SK-N-MC (cell line): Measurements from ENCODE around the gene CDH3.

Source experiments
- DNase-seq: peaks from one replicate; pipeline ENCODE4 v3.0.0-alpha.2; 2011; ENCODE audit warnings: low read depth, low spot score
- H3K27ac ChIP-seq: fragments of 200-600 bp; sonication (generic); 2 replicates; pipeline ENCODE4 v1.5.1; 2016; ENCODE audit warnings: mixed run types
- H3K36me3 ChIP-seq: fragments of 200-600 bp; sonication (generic); 2 replicates; pipeline ENCODE4 v1.6.1; 2017; ENCODE audit warnings: antibody characterized with exemption, low read length, mixed read lengths; ENCODE audit not compliant: insufficient read depth
- H3K4me3 ChIP-seq: fragments of 200-600 bp; sonication (generic); 2 replicates; pipeline ENCODE4 v1.5.1; 2016
- H3K9ac ChIP-seq: fragments of 200-600 bp; sonication (generic); 2 replicates; pipeline ENCODE4 v1.8.0; 2017; ENCODE audit warnings: mixed run types, mixed read lengths; ENCODE audit not compliant: insufficient read length
- H3K9me3 ChIP-seq: fragments of 200-600 bp; sonication (generic); 2 replicates; pipeline ENCODE4 v1.6.1; 2017; ENCODE audit warnings: low read depth, mild to moderate bottlenecking, antibody characterized with exemption, low read length, moderate library complexity, mixed read lengths
- EZH2 ChIP-seq: fragments of 200-600 bp; sonication (generic); IDR thresholded peaks from one replicate; pipeline ENCODE4 v1.6.1; 2017; ENCODE audit warnings: antibody characterized with exemption
- FOXP2 ChIP-seq: optimal IDR thresholded peaks from 2 replicates; pipeline ENCODE3; 2011; ENCODE audit warnings: mild to moderate bottlenecking, moderate library complexity; ENCODE audit not compliant: insufficient read depth; ENCODE audit errors: extremely low read length, control extremely low read depth
- POLR2AphosphoS5 ChIP-seq: IDR thresholded peaks from 2 replicates; pipeline ENCODE4 v1.6.1; 2012; ENCODE audit warnings: mild to moderate bottlenecking, low read depth, low read length, borderline replicate concordance

The CDH3 gene

GRCh38 chr16:68734782-68735181 lies 89.7 kb downstream of the CDH3 start:
- no peak overlapping the region for H3K9ac ChIP-seq

GRCh38 chr16:68736561-68736960 lies 91.5 kb downstream of the CDH3 start:
- Histone ChIP-seq H3K27ac (no peak overlapping the region), H3K9me3 (no peaks in the 10 kb centered on the region), H3K9ac (no peak overlapping the region), H3K36me3 (no peaks in the 10 kb centered on the region), H3K4me3 (no peak overlapping the region)
- DNase-seq, result no peak
- TF ChIP-seq EZH2 (no peak), FOXP2 (no peak), POLR2AphosphoS5 (no peak)

More at GRCh38 chr16:68734782-68735181, 89.7 kb downstream of the CDH3 start:
- no peak overlapping the region for H3K27ac ChIP-seq
- DNase-seq, result no peak
- no peak overlapping the region for H3K4me3 ChIP-seq
- no peaks in the 10 kb centered on the region for H3K36me3 ChIP-seq
- no peaks in the 10 kb centered on the region for H3K9me3 ChIP-seq
- TF ChIP-seq POLR2AphosphoS5 (no peak), FOXP2 (no peak), EZH2 (no peak)

DNA sequence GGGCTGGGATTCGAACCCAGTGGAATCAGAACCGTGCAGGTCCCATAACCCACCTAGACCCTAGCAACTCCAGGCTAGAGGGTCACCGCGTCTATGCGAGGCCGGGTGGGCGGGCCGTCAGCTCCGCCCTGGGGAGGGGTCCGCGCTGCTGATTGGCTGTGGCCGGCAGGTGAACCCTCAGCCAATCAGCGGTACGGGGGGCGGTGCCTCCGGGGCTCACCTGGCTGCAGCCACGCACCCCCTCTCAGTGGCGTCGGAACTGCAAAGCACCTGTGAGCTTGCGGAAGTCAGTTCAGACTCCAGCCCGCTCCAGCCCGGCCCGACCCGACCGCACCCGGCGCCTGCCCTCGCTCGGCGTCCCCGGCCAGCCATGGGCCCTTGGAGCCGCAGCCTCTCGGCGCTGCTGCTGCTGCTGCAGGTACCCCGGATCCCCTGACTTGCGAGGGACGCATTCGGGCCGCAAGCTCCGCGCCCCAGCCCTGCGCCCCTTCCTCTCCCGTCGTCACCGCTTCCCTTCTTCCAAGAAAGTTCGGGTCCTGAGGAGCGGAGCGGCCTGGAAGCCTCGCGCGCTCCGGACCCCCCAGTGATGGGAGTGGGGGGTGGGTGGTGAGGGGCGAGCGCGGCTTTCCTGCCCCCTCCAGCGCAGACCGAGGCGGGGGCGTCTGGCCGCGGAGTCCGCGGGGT lies 92.1 kb downstream of the CDH3 start, which contains the start of gene CDH1:
Gene CDH1, plus strand, starts transcription at position 247 of the 684 bp plus-strand sequence. Its CDS starts 124 bp downstream, at position 371.
- Histone ChIP-seq H3K27ac (no peak within 1 kb of the TSS), H3K4me3 (peak within 1 kb of the TSS; percentile 40), H3K36me3 (no peaks in the 10 kb centered on the region), H3K9me3 (no peaks in the 10 kb centered on the region), H3K9ac (no peak within 1 kb of the TSS)
- no peak for DNase-seq
- TF ChIP-seq POLR2AphosphoS5 (no peak), FOXP2 (no peak), EZH2 (no peak)

DNA sequence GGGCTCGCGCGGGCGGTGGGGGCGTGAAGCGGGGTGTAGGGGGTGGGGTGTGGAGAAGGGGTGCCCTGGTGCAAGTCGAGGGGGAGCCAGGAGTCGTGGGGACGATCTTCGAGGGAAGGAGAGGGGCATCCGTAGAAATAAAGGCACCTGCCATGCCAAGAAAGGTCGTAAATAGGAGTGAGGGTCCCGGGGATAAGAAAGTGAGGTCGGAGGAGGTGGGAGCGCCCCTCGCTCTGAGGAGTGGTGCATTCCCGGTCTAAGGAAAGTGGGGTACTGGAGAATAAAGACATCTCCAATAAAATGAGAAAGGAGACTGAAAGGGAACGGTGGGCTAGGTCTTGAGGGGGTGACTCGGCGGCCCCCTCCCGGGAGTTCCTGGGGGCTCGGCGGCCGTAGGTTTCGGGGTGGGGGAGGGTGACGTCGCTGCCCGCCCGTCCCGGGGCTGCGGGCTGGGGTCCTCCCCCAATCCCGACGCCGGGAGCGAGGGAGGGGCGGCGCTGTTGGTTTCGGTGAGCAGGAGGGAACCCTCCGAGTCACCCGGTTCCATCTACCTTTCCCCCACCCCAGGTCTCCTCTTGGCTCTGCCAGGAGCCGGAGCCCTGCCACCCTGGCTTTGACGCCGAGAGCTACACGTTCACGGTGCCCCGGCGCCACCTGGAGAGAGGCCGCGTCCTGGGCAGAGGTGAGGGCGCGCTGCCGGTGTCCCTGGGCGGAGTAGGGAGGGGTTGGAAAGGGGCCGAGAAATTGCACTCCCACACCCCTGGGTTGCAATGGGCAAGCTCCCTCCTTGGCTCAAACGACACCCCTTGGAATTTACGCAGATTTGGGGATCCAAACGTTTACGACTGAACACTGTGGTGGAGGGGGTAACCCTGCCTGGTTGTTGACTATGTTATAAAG lies 92.9 kb downstream of the CDH3 start:
- no peak overlapping the region for H3K9ac ChIP-seq
- H3K27ac ChIP-seq, result no peak overlapping the region
- H3K4me3 ChIP-seq, result no peak overlapping the region
- no peaks in the 10 kb centered on the region for H3K36me3 ChIP-seq
- no peak for DNase-seq
- no peaks in the 10 kb centered on the region for H3K9me3 ChIP-seq
- no peak for TF ChIP-seq EZH2
- no peak for TF ChIP-seq FOXP2
- no peak for TF ChIP-seq POLR2AphosphoS5

- no peak for DNase-seq
- Histone ChIP-seq H3K27ac (no peak overlapping the region), H3K36me3 (no peaks in the 10 kb centered on the region), H3K9me3 (no peaks in the 10 kb centered on the region), H3K9ac (no peak overlapping the region), H3K4me3 (no peak overlapping the region)
- no peak for TF ChIP-seq EZH2
- TF ChIP-seq POLR2AphosphoS5, result no peak
- no peak for TF ChIP-seq FOXP2
These were observed 95.0 kb downstream of the CDH3 start for GRCh38 chr16:68739964-68740627.

- no peak for DNase-seq
- H3K9ac ChIP-seq, result no peak overlapping the region
- no peak overlapping the region for H3K4me3 ChIP-seq
- H3K27ac ChIP-seq, result no peak overlapping the region
- TF ChIP-seq FOXP2, result no peak
- no peak for TF ChIP-seq EZH2
- TF ChIP-seq POLR2AphosphoS5, result no peak
- H3K9me3 ChIP-seq, result no peaks in the 10 kb centered on the region
- H3K36me3 ChIP-seq, result no peaks in the 10 kb centered on the region
These were observed 95.7 kb downstream of the CDH3 start for GRCh38 chr16:68740628-68741346.

GRCh38 chr16:68743664-68744063 lies 98.6 kb downstream of the CDH3 start:
- no peaks in the 10 kb centered on the region for H3K9me3 ChIP-seq
- H3K36me3 ChIP-seq, result no peaks in the 10 kb centered on the region
- H3K4me3 ChIP-seq, result no peak overlapping the region
- no peak for DNase-seq
- no peak for TF ChIP-seq FOXP2
- no peak for TF ChIP-seq POLR2AphosphoS5
- TF ChIP-seq EZH2, result no peak
- no peak overlapping the region for H3K9ac ChIP-seq
- no peak overlapping the region for H3K27ac ChIP-seq

GRCh38 chr16:68744744-68745280 lies 99.7 kb downstream of the CDH3 start:
- H3K27ac ChIP-seq, result no peak overlapping the region
- H3K36me3 ChIP-seq, result no peaks in the 10 kb centered on the region
- H3K9ac ChIP-seq, result no peak overlapping the region
- TF ChIP-seq FOXP2 (no peak), EZH2 (no peak), POLR2AphosphoS5 (no peak)
- no peak overlapping the region for H3K4me3 ChIP-seq
- no peaks in the 10 kb centered on the region for H3K9me3 ChIP-seq
- DNase-seq, result no peak

- Histone ChIP-seq H3K9me3 (no peaks in the 10 kb centered on the region), H3K9ac (no peak overlapping the region), H3K27ac (no peak overlapping the region), H3K4me3 (no peak overlapping the region), H3K36me3 (no peaks in the 10 kb centered on the region)
- TF ChIP-seq FOXP2 (no peak), POLR2AphosphoS5 (no peak), EZH2 (no peak)
- DNase-seq, result no peak
These were observed 101.8 kb downstream of the CDH3 start for GRCh38 chr16:68746951-68747350.
